ENCODE measurements around the gene HMGN5.

GRCh38 chrX:81206476-81206875 is 4.8 kb upstream of the HMGN5 start:
- no peak for TF ChIP-seq CTCF (IDR thresholded peaks at IDR 0.05; ENCODE audit: low read depth, low read length)
- TF ChIP-seq POLR2A (IDR thresholded peaks at IDR 0.05; ENCODE audit: extremely low read depth, insufficient read length): no peak
